Measurements from ENCODE around the gene NTRK3.

NTRK3 gene

GRCh38 chr15:87827131-87827530, 429.4 kb downstream of the NTRK3 start:
- H3K4me1 ChIP-seq (ENCODE audit: control insufficient read depth, insufficient read depth, low read length), result peaks cover 9% of the 10 kb centered on the region; the same call in 1 of the 2 replicates
- no peak overlapping the region for H3K4me3 ChIP-seq (ENCODE audit: low read depth, low read length)
- H3K27ac ChIP-seq (ENCODE audit: low read depth, low read length), result no peak overlapping the region
- H3K9me3 ChIP-seq (ENCODE audit: control insufficient read depth, insufficient read depth, low read length), result no peaks in the 10 kb centered on the region
- peaks cover 45% of the 10 kb centered on the region for H3K27me3 ChIP-seq (ENCODE audit: control insufficient read depth, insufficient read depth, low read length)
- no peak overlapping the region for H3K9ac ChIP-seq (ENCODE audit: low read depth, low read length)
- no peaks in the 10 kb centered on the region for H3K36me3 ChIP-seq (ENCODE audit: control insufficient read depth, insufficient read depth, low read length)

GRCh38 chr15:87826119-87826747, 430.3 kb downstream of the NTRK3 start:
- no peaks in the 10 kb centered on the region for H3K36me3 ChIP-seq (ENCODE audit: control insufficient read depth, insufficient read depth, low read length)
- no peak overlapping the region for H3K9ac ChIP-seq (ENCODE audit: low read depth, low read length)
- H3K9me3 ChIP-seq (ENCODE audit: control insufficient read depth, insufficient read depth, low read length), result no peaks in the 10 kb centered on the region
- H3K4me1 ChIP-seq (ENCODE audit: control insufficient read depth, insufficient read depth, low read length), result peaks cover 9% of the 10 kb centered on the region; the same call in 1 of the 2 replicates
- H3K4me3 ChIP-seq (ENCODE audit: low read depth, low read length), result no peak overlapping the region
- peaks cover 49% of the 10 kb centered on the region for H3K27me3 ChIP-seq (ENCODE audit: control insufficient read depth, insufficient read depth, low read length)
- no peak overlapping the region for H3K27ac ChIP-seq (ENCODE audit: low read depth, low read length)

- no peaks in the 10 kb centered on the region for H3K36me3 ChIP-seq (ENCODE audit: control insufficient read depth, insufficient read depth, low read length)
- peaks cover 4% of the 10 kb centered on the region; the same call in 1 of the 2 replicates for H3K27me3 ChIP-seq (ENCODE audit: control insufficient read depth, insufficient read depth, low read length)
- no peak overlapping the region for H3K4me3 ChIP-seq (ENCODE audit: low read depth, low read length)
- H3K9ac ChIP-seq (ENCODE audit: low read depth, low read length), result no peak overlapping the region
- H3K9me3 ChIP-seq (ENCODE audit: control insufficient read depth, insufficient read depth, low read length), result no peaks in the 10 kb centered on the region
- H3K4me1 ChIP-seq (ENCODE audit: control insufficient read depth, insufficient read depth, low read length), result no peaks in the 10 kb centered on the region
- no peak overlapping the region for H3K27ac ChIP-seq (ENCODE audit: low read depth, low read length)
Observed at GRCh38 chr15:87818756-87819155, 437.8 kb downstream of the NTRK3 start.

- H3K36me3 ChIP-seq (ENCODE audit: control insufficient read depth, insufficient read depth, low read length), result no peaks in the 10 kb centered on the region
- peaks cover 4% of the 10 kb centered on the region; the same call in 1 of the 2 replicates for H3K27me3 ChIP-seq (ENCODE audit: control insufficient read depth, insufficient read depth, low read length)
- H3K27ac ChIP-seq (ENCODE audit: low read depth, low read length), result no peak overlapping the region
- H3K4me3 ChIP-seq (ENCODE audit: low read depth, low read length), result no peak overlapping the region
- peaks cover 1% of the 10 kb centered on the region; the same call in 1 of the 2 replicates for H3K4me1 ChIP-seq (ENCODE audit: control insufficient read depth, insufficient read depth, low read length)
- no peaks in the 10 kb centered on the region for H3K9me3 ChIP-seq (ENCODE audit: control insufficient read depth, insufficient read depth, low read length)
- H3K9ac ChIP-seq (ENCODE audit: low read depth, low read length), result no peak overlapping the region
Observed at GRCh38 chr15:87817553-87817952, 439.0 kb downstream of the NTRK3 start.

GRCh38 chr15:87816811-87817210, 439.7 kb downstream of the NTRK3 start:
- peaks cover under 1% of the 10 kb centered on the region; the same call in 1 of the 2 replicates for H3K27me3 ChIP-seq (ENCODE audit: control insufficient read depth, insufficient read depth, low read length)
- no peaks in the 10 kb centered on the region for H3K9me3 ChIP-seq (ENCODE audit: control insufficient read depth, insufficient read depth, low read length)
- peaks cover 3% of the 10 kb centered on the region; the same call in 1 of the 2 replicates for H3K4me1 ChIP-seq (ENCODE audit: control insufficient read depth, insufficient read depth, low read length)
- H3K36me3 ChIP-seq (ENCODE audit: control insufficient read depth, insufficient read depth, low read length), result no peaks in the 10 kb centered on the region
- H3K27ac ChIP-seq (ENCODE audit: low read depth, low read length), result no peak overlapping the region
- no peak overlapping the region for H3K9ac ChIP-seq (ENCODE audit: low read depth, low read length)
- H3K4me3 ChIP-seq (ENCODE audit: low read depth, low read length), result no peak overlapping the region

GRCh38 chr15:87816016-87816415, 440.5 kb downstream of the NTRK3 start:
- Histone ChIP-seq H3K27ac (ENCODE audit: low read depth, low read length) (no peak overlapping the region), H3K27me3 (ENCODE audit: control insufficient read depth, insufficient read depth, low read length) (no peaks in the 10 kb centered on the region), H3K4me3 (ENCODE audit: low read depth, low read length) (no peak overlapping the region), H3K4me1 (ENCODE audit: control insufficient read depth, insufficient read depth, low read length) (peaks cover 3% of the 10 kb centered on the region; the same call in 1 of the 2 replicates), H3K9me3 (ENCODE audit: control insufficient read depth, insufficient read depth, low read length) (no peaks in the 10 kb centered on the region), H3K9ac (ENCODE audit: low read depth, low read length) (no peak overlapping the region), H3K36me3 (ENCODE audit: control insufficient read depth, insufficient read depth, low read length) (no peaks in the 10 kb centered on the region)

All from HUES48 (cell line).